ENCODE data around the gene GMEB1. TPM values are rescaled to one million over a fixed set of nuclear protein-coding genes. Genes with fewer than 3 reads are reported as not detected.

Gene GMEB1
- total and polyA plus RNA-seq, 2 donors (not counting 1 experiment from before 2014, with no cell fraction given) = 7.5 to 21.7 TPM

DNA sequence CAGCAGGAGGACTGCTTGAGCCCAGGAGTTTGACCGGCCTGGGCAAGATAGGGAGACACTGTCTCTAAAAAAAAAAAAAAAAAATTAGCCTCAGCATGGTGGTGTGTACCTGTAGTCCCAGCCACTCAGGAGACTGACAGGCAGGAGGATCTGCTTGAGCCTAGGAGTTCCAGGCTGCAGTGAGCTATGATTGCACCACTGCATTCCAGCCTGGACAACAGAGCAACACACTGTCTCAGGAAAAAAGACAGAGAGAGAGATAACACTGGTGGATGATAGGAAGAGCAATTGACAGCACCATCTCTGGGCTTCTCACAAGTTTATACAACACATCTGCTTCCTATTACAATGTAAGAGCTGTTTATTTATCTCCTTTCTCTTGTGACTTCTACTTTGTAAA is 22.5 kb upstream of the GMEB1 start:
- H3K79me2 ChIP-seq (ENCODE audit: control insufficient read depth, insufficient read depth, low read length) = peaks cover 30% of the 10 kb centered on the region
- H3K36me3 ChIP-seq (replicated peaks in 1 of 2; ENCODE audit: control extremely low read depth in 1 of 2, control insufficient read depth in 1 of 2, extremely low read depth in 1 of 2, insufficient read depth in 2 of 2, low read length in 1 of 2) = no peaks in the 10 kb centered on the region
- ChIA-PET POLR2A (interaction anchor here (0.7 to 3.1 kb wide), 2 partner anchors 21 to 90 kb away, joined by 3 to 41 read pairs; partner anchors contain the start of gene YTHDF2), CTCF (no interaction called here)
- H3K4me1 Mint-ChIP-seq = peaks cover 53% of the 10 kb centered on the region
- ATAC-seq (ENCODE audit: low read depth) = no peak
- no peak overlapping the region for H3K9ac ChIP-seq (ENCODE audit: low read length)
- intact Hi-C loops (cut with micrococcal nuclease) = loop anchor here (10.0 kb wide), 1 partner anchor 401 kb away; no protein-coding TSS in a partner anchor
- no peak overlapping the region for H3K4me2 ChIP-seq (replicated peaks; ENCODE audit: low read depth, low read length, poor library complexity, severe bottlenecking)
- DNase-seq = no peak
- no peaks in the 10 kb centered on the region for H3K27me3 Mint-ChIP-seq
- no peaks in the 10 kb centered on the region for H3K9me3 ChIP-seq (ENCODE audit: control extremely low read depth in 1 of 3, control insufficient read depth in 2 of 3, insufficient read depth in 1 of 3, low read length in 2 of 3)
- H2AFZ ChIP-seq (ENCODE audit: insufficient read depth, low read depth, low read length, poor library complexity, severe bottlenecking) = no peak overlapping the region
- no peaks in the 10 kb centered on the region for H3K27me3 ChIP-seq (replicated peaks in 1 of 4; ENCODE audit: control extremely low read depth in 1 of 4, control insufficient read depth in 3 of 4, insufficient read depth in 4 of 4, low read length in 3 of 4)
- no peak overlapping the region for H3K4me3 Mint-ChIP-seq
- no peaks in the 10 kb centered on the region for H4K20me1 ChIP-seq (ENCODE audit: control insufficient read depth, insufficient read depth, low read length, poor library complexity, severe bottlenecking)
- no peak for TF ChIP-seq EZH2 (IDR thresholded peaks at IDR 0.05; ENCODE audit: borderline replicate concordance, insufficient read depth, low read depth, low read length, poor library complexity, severe bottlenecking)
- TF ChIP-seq, protein P1, sequence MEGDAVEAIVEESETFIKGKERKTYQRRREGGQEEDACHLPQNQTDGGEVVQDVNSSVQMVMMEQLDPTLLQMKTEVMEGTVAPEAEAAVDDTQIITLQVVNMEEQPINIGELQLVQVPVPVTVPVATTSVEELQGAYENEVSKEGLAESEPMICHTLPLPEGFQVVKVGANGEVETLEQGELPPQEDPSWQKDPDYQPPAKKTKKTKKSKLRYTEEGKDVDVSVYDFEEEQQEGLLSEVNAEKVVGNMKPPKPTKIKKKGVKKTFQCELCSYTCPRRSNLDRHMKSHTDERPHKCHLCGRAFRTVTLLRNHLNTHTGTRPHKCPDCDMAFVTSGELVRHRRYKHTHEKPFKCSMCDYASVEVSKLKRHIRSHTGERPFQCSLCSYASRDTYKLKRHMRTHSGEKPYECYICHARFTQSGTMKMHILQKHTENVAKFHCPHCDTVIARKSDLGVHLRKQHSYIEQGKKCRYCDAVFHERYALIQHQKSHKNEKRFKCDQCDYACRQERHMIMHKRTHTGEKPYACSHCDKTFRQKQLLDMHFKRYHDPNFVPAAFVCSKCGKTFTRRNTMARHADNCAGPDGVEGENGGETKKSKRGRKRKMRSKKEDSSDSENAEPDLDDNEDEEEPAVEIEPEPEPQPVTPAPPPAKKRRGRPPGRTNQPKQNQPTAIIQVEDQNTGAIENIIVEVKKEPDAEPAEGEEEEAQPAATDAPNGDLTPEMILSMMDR (IDR thresholded peaks at IDR 0.05) = no peak
- no peak overlapping the region for H3K27ac ChIP-seq (ENCODE audit: low read length in 2 of 2)
- peaks cover 33 to 41% of the 10 kb centered on the region in 2 donors for H3K4me1 ChIP-seq (ENCODE audit: control insufficient read depth in 2 of 2, insufficient read depth in 2 of 2, low read length in 2 of 2)
- no CpG with 5 or more reads among the region's 1 CpG for WGBS (ENCODE audit: insufficient coverage)
- no peaks in the 10 kb centered on the region for H3K9me3 Mint-ChIP-seq (ENCODE audit: insufficient read depth)
- no peak overlapping the region for H3K4me3 ChIP-seq (ENCODE audit: control extremely low read depth in 1 of 5, extremely low read depth in 1 of 5, insufficient read depth in 1 of 5, low read depth in 2 of 5, low read length in 4 of 5)
- H3K27ac Mint-ChIP-seq = peak overlapping the region; percentile 62

GRCh38 chr1:28648008-28648473 is 20.5 kb upstream of the GMEB1 start:
- Histone ChIP-seq H3K27me3 (replicated peaks in 1 of 4; ENCODE audit: control extremely low read depth in 1 of 4, control insufficient read depth in 3 of 4, insufficient read depth in 4 of 4, low read length in 3 of 4) (no peaks in the 10 kb centered on the region), H3K4me1 (ENCODE audit: control insufficient read depth in 2 of 2, insufficient read depth in 2 of 2, low read length in 2 of 2) (peaks cover 25 to 33% of the 10 kb centered on the region in 2 donors), H3K27ac (ENCODE audit: low read length in 2 of 2) (peak overlapping the region; percentile 93 to 100), H3K4me2 (replicated peaks; ENCODE audit: low read depth, low read length, poor library complexity, severe bottlenecking) (peak overlapping the region; percentile 72), H2AFZ (ENCODE audit: insufficient read depth, low read depth, low read length, poor library complexity, severe bottlenecking) (peak overlapping the region; percentile 72), H3K9me3 (ENCODE audit: control extremely low read depth in 1 of 3, control insufficient read depth in 2 of 3, insufficient read depth in 1 of 3, low read length in 2 of 3) (no peaks in the 10 kb centered on the region), H3K4me3 (ENCODE audit: control extremely low read depth in 1 of 5, extremely low read depth in 1 of 5, insufficient read depth in 1 of 5, low read depth in 2 of 5, low read length in 4 of 5) (peak overlapping the region; percentile 9 to 55 (median 46)), H3K9ac (ENCODE audit: low read length) (peak overlapping the region; percentile 80), H4K20me1 (ENCODE audit: control insufficient read depth, insufficient read depth, low read length, poor library complexity, severe bottlenecking) (no peaks in the 10 kb centered on the region), H3K36me3 (replicated peaks in 1 of 2; ENCODE audit: control extremely low read depth in 1 of 2, control insufficient read depth in 1 of 2, extremely low read depth in 1 of 2, insufficient read depth in 2 of 2, low read length in 1 of 2) (no peaks in the 10 kb centered on the region), H3K79me2 (ENCODE audit: control insufficient read depth, insufficient read depth, low read length) (peaks cover 13% of the 10 kb centered on the region)
- 0% methylated on average over 15 of the region's 18 CpGs for WGBS (ENCODE audit: insufficient coverage)
- peak overlapping the region; percentile 94 for H3K4me3 Mint-ChIP-seq
- H3K9me3 Mint-ChIP-seq (ENCODE audit: insufficient read depth) = no peaks in the 10 kb centered on the region
- H3K27ac Mint-ChIP-seq = peak overlapping the region; percentile 100
- CTCF ChIA-PET = interaction anchor here (0.7 to 1.9 kb wide), 5 partner anchors 12 to 533 kb away, joined by 3 to 14 read pairs (median 3); partner anchors contain the start of genes GMEB1 and YTHDF2
- no peaks in the 10 kb centered on the region for H3K27me3 Mint-ChIP-seq
- peaks cover 36% of the 10 kb centered on the region for H3K4me1 Mint-ChIP-seq
- POLR2A ChIA-PET = interaction anchor here (0.6 to 3.5 kb wide), 22 partner anchors 13 to 1920 kb away, joined by 3 to 67 read pairs (median 4); partner anchors contain the start of genes GMEB1, MED18, SRSF4 and TRNAU1AP
- no peak for TF ChIP-seq EZH2 (IDR thresholded peaks at IDR 0.05; ENCODE audit: borderline replicate concordance, insufficient read depth, low read depth, low read length, poor library complexity, severe bottlenecking)
- TF ChIP-seq, protein P1 (IDR thresholded peaks at IDR 0.05) = no peak
- peak; percentile 97 for DNase-seq
- peak; percentile 75 for ATAC-seq (ENCODE audit: low read depth)
- intact Hi-C loops (cut with micrococcal nuclease) = loop anchor here (1.0 to 10.0 kb wide), 8 partner anchors 20 to 403 kb away; partner anchors contain the start of genes GMEB1, SESN2, TRNAU1AP and YTHDF2

Data from B cell (primary cell).